OCI-LY3 (cell line): ENCODE results near the gene ME3.

Experiments used
- H2AFZ ChIP-seq: fragments of 200-600, 300-600 bp; shearing (Covaris generic); 2 replicates; pipeline ENCODE4 v1.6.0; 2014; ENCODE audit warnings: antibody characterized with exemption, low read depth, low read length
- H3K27ac ChIP-seq: fragments of 200-600, 300-600 bp; sonication (generic); 2 replicates; pipeline ENCODE4 v1.5.1; 2014; ENCODE audit warnings: mild to moderate bottlenecking, low read length, moderate library complexity, mixed read lengths
- H3K27me3 ChIP-seq: fragments of 200-600, 300-600 bp; sonication (generic); 2 replicates; pipeline ENCODE4 v1.6.1; 2014; ENCODE audit warnings: low read depth, low read length, mixed read lengths
- H3K36me3 ChIP-seq: fragments of 200-600, 300-600 bp; sonication (generic); replicated peaks from 2 replicates; pipeline ENCODE3; 2014; ENCODE audit warnings: low read depth, low read length, mixed read lengths
- H3K4me1 ChIP-seq: fragments of 300-600, 200-600 bp; sonication (generic); 2 replicates; pipeline ENCODE4 v1.6.1; 2014; ENCODE audit warnings: low read length, mixed read lengths
- H3K4me2 ChIP-seq: fragments of 200-600, 300-600 bp; sonication (generic); 2 replicates; pipeline ENCODE4 v1.6.1; 2014; ENCODE audit warnings: low read length, mixed read lengths
- H3K4me3 ChIP-seq: fragments of 300-600, 200-600 bp; sonication (generic); 2 replicates; pipeline ENCODE4 v1.5.1; 2014; ENCODE audit warnings: antibody characterized with exemption, mild to moderate bottlenecking, low read length, moderate library complexity
- H3K79me2 ChIP-seq: fragments of 300-600, 200-600 bp; shearing (Covaris generic); 2 replicates; pipeline ENCODE4 v1.6.1; 2014; ENCODE audit warnings: mild to moderate bottlenecking, low read length, mixed read lengths
- H3K9ac ChIP-seq: fragments of 300-600, 200-600 bp; shearing (Covaris generic); 2 replicates; pipeline ENCODE4 v1.6.0; 2014; ENCODE audit warnings: mild to moderate bottlenecking, low read length, moderate library complexity
- H3K9me3 ChIP-seq: fragments of 200-600, 300-600 bp; shearing (Covaris generic); 2 replicates; pipeline ENCODE4 v1.6.1; 2014; ENCODE audit warnings: low read length, mixed read lengths; ENCODE audit not compliant: insufficient read depth
- H4K20me1 ChIP-seq: fragments of 200-600, 300-600 bp; sonication (generic); 2 replicates; pipeline ENCODE4 v1.6.1; 2016; ENCODE audit warnings: low read length, mixed read lengths; ENCODE audit not compliant: insufficient read depth
- EZH2phosphoT487 ChIP-seq: fragments of 200-600 bp; shearing (Covaris generic); IDR thresholded peaks from 2 replicates; pipeline ENCODE4 v1.6.1; 2018; ENCODE audit warnings: antibody characterized with exemption, mixed run types, low read depth
- TF ChIP-seq, protein P1 (sequence below): fragments of 200-600, 300-600 bp; sonication (generic); IDR thresholded peaks from 2 replicates; pipeline ENCODE4 v1.5.1; 2014; ENCODE audit warnings: antibody characterized with exemption, low read length, low read depth

Gene ME3

DNA sequence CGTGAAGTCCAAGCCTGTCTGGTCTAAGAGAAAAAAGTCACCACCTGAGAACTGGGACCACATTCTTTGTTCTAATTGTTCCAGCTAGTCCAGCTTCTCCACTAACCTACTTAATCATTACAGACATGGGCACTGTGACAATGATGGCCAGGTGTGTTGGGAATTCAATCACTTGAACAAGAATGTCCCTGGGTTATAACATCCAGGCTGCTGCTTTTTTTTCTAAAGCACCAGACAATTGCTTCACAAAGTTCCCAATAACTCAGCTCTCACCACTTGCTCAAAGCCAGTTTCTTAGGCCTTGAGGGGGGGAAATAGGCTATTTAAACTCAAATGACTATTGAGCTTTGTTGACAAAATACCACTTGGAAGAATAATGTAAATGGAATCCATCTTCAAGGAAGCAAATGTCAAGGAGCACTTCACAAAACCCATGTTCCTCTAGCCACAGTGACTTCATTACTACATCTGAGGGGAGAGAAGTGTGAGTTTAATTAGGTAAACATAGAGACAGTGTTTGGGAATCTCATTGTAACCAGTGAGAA lies 80.3 kb downstream of the ME3 start:
- H3K4me3 ChIP-seq, result no peak overlapping the region
- H4K20me1 ChIP-seq, result no peaks in the 10 kb centered on the region
- no peak overlapping the region for H2AFZ ChIP-seq
- no peaks in the 10 kb centered on the region for H3K79me2 ChIP-seq
- H3K9ac ChIP-seq, result 0 out of 2 replicates have a peak overlapping the region, but pooled peaks have one; percentile 3
- peaks cover 25% of the 10 kb centered on the region for H3K4me1 ChIP-seq
- no peaks in the 10 kb centered on the region for H3K36me3 ChIP-seq
- H3K9me3 ChIP-seq, result no peaks in the 10 kb centered on the region
- TF ChIP-seq, protein P1, sequence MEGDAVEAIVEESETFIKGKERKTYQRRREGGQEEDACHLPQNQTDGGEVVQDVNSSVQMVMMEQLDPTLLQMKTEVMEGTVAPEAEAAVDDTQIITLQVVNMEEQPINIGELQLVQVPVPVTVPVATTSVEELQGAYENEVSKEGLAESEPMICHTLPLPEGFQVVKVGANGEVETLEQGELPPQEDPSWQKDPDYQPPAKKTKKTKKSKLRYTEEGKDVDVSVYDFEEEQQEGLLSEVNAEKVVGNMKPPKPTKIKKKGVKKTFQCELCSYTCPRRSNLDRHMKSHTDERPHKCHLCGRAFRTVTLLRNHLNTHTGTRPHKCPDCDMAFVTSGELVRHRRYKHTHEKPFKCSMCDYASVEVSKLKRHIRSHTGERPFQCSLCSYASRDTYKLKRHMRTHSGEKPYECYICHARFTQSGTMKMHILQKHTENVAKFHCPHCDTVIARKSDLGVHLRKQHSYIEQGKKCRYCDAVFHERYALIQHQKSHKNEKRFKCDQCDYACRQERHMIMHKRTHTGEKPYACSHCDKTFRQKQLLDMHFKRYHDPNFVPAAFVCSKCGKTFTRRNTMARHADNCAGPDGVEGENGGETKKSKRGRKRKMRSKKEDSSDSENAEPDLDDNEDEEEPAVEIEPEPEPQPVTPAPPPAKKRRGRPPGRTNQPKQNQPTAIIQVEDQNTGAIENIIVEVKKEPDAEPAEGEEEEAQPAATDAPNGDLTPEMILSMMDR, result no peak
- TF ChIP-seq EZH2phosphoT487, result no peak
- H3K27ac ChIP-seq, result no peak overlapping the region
- peak overlapping the region; percentile 68 for H3K4me2 ChIP-seq
- H3K27me3 ChIP-seq, result no peaks in the 10 kb centered on the region

- Histone ChIP-seq H3K9me3 (no peaks in the 10 kb centered on the region), H3K9ac (no peak overlapping the region), H2AFZ (no peak overlapping the region), H3K4me3 (no peak overlapping the region), H3K4me1 (peaks cover 25% of the 10 kb centered on the region), H3K36me3 (no peaks in the 10 kb centered on the region), H3K27me3 (no peaks in the 10 kb centered on the region), H3K27ac (no peak overlapping the region), H3K4me2 (no peak overlapping the region), H4K20me1 (no peaks in the 10 kb centered on the region), H3K79me2 (no peaks in the 10 kb centered on the region)
- TF ChIP-seq, protein P1, result no peak
- no peak for TF ChIP-seq EZH2phosphoT487
Measured at GRCh38 chr11:86591631-86592030, 80.8 kb downstream of the ME3 start.

GRCh38 chr11:86589856-86590589 lies 82.4 kb downstream of the ME3 start:
- Histone ChIP-seq H3K9ac (no peak overlapping the region), H3K79me2 (no peaks in the 10 kb centered on the region), H3K27me3 (no peaks in the 10 kb centered on the region; the same call in 1 of the 2 replicates), H4K20me1 (no peaks in the 10 kb centered on the region), H3K36me3 (no peaks in the 10 kb centered on the region), H3K27ac (no peak overlapping the region), H3K9me3 (no peaks in the 10 kb centered on the region), H3K4me2 (no peak overlapping the region), H2AFZ (no peak overlapping the region), H3K4me3 (no peak overlapping the region), H3K4me1 (peaks cover 25% of the 10 kb centered on the region)
- TF ChIP-seq EZH2phosphoT487, result no peak
- TF ChIP-seq, protein P1, result no peak

DNA sequence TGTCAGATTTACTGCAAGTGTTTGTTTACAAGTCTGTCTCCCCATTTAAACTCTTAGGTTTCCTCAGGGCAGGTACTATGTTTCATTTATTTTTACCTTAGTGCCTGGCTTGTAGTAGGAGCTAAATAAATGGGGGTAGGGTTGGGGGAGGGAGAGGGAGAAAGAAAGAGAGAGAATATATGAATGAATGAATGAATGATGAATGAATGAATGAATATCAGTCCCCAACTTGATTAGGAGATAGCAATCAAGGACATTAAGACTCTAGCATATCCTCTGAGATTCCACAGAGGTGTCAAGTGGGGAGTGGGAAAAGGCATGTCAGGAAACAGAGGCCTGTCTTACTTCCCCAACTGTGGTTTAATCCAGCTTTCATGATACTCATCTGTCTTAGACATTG lies 83.2 kb downstream of the ME3 start:
- H3K27ac ChIP-seq, result no peak overlapping the region
- TF ChIP-seq EZH2phosphoT487, result no peak
- TF ChIP-seq, protein P1, result no peak
- H3K36me3 ChIP-seq, result no peaks in the 10 kb centered on the region
- no peak overlapping the region for H3K4me2 ChIP-seq
- H3K4me3 ChIP-seq, result no peak overlapping the region
- no peaks in the 10 kb centered on the region; the same call in 1 of the 2 replicates for H3K27me3 ChIP-seq
- no peaks in the 10 kb centered on the region for H3K79me2 ChIP-seq
- peaks cover 25% of the 10 kb centered on the region for H3K4me1 ChIP-seq
- no peak overlapping the region for H3K9ac ChIP-seq
- H3K9me3 ChIP-seq, result no peaks in the 10 kb centered on the region
- no peak overlapping the region for H2AFZ ChIP-seq
- no peaks in the 10 kb centered on the region for H4K20me1 ChIP-seq
